H9 (cell line): Measurements from ENCODE around the gene LRMDA. TPM values are rescaled to one million over a fixed set of nuclear protein-coding genes. Genes with fewer than 3 reads are reported as not detected.

ENCODE experiments used
- DNase-seq: peaks from one replicate; pipeline ENCODE4 v3.0.0-alpha.2; 2017
- H2AFZ ChIP-seq: one replicate; pipeline ENCODE4 v1.6.1; 2013; ENCODE audit warnings: mild to moderate bottlenecking, low read length, control low read depth, moderate library complexity
- H2AK5ac ChIP-seq: 2 replicates; pipeline ENCODE4 v1.6.1; 2013; ENCODE audit warnings: low read length, control low read depth, mixed read lengths; ENCODE audit not compliant: insufficient read length
- H2BK120ac ChIP-seq: one replicate; pipeline ENCODE4 v1.6.1; 2013; ENCODE audit warnings: low read depth, mild to moderate bottlenecking, low read length, control low read depth, inconsistent platforms; ENCODE audit not compliant: poor library complexity, severe bottlenecking
- H2BK12ac ChIP-seq: 2 replicates; pipeline ENCODE4 v1.6.1; 2013; ENCODE audit warnings: low read length, control low read depth, mixed read lengths, low read depth; ENCODE audit not compliant: insufficient read length
- H2BK15ac ChIP-seq: 2 replicates; pipeline ENCODE4 v1.6.1; 2013; ENCODE audit warnings: low read depth, low read length, control low read depth
- H2BK20ac ChIP-seq: one replicate; pipeline ENCODE4 v1.6.1; 2013; ENCODE audit warnings: low read depth, mild to moderate bottlenecking, low read length, control low read depth, inconsistent platforms; ENCODE audit not compliant: poor library complexity, severe bottlenecking
- H2BK5ac ChIP-seq: 2 replicates; pipeline ENCODE4 v1.6.1; 2013; ENCODE audit warnings: low read length, control low read depth, mixed read lengths; ENCODE audit not compliant: insufficient read length
- H3K14ac ChIP-seq: 2 replicates; pipeline ENCODE4 v1.6.1; 2013; ENCODE audit warnings: low read length, control low read depth; ENCODE audit not compliant: insufficient read depth
- H3K18ac ChIP-seq: 2 replicates; pipeline ENCODE4 v1.6.1; 2013; ENCODE audit warnings: low read depth, mild to moderate bottlenecking, mixed read lengths, low read length, control low read depth; ENCODE audit not compliant: insufficient read length
- H3K23ac ChIP-seq: 2 replicates; pipeline ENCODE4 v1.6.1; 2013; ENCODE audit warnings: low read length, control low read depth, mixed read lengths, low read depth; ENCODE audit not compliant: insufficient read length
- H3K23me2 ChIP-seq: 2 replicates; pipeline ENCODE4 v1.6.1; 2013; ENCODE audit warnings: low read depth, mild to moderate bottlenecking, mixed read lengths, low read length, control low read depth; ENCODE audit not compliant: insufficient read length, poor library complexity, severe bottlenecking
- H3K27ac ChIP-seq: 2 replicates; pipeline ENCODE4 v1.5.1; 2013; ENCODE audit warnings: low read length, control low read depth, mixed read lengths, low read depth; ENCODE audit not compliant: insufficient read length
- H3K27me3 ChIP-seq: 2 replicates; pipeline ENCODE4 v1.6.1; 2013; ENCODE audit warnings: low read length, control low read depth, inconsistent platforms; ENCODE audit not compliant: insufficient read depth
- H3K4ac ChIP-seq: 2 replicates; pipeline ENCODE4 v1.6.1; 2013; ENCODE audit warnings: low read depth, mild to moderate bottlenecking, control low read depth, inconsistent platforms, low read length, moderate library complexity
- H3K4me1 ChIP-seq: 2 replicates; pipeline ENCODE4 v1.6.1; 2013; ENCODE audit warnings: low read length, control low read depth, inconsistent platforms; ENCODE audit not compliant: insufficient read depth
- H3K4me2 ChIP-seq: 2 replicates; pipeline ENCODE4 v1.6.1; 2013; ENCODE audit warnings: low read length, control low read depth, mixed read lengths; ENCODE audit not compliant: insufficient read length, insufficient read depth
- H3K56ac ChIP-seq: 2 replicates; pipeline ENCODE4 v1.6.1; 2013; ENCODE audit warnings: low read depth, mild to moderate bottlenecking, mixed read lengths, low read length, control low read depth; ENCODE audit not compliant: insufficient read length
- H3K79me1 ChIP-seq: 2 replicates; pipeline ENCODE4 v1.6.1; 2013; ENCODE audit warnings: low read depth, mild to moderate bottlenecking, moderate library complexity, low read length, control low read depth, inconsistent platforms; ENCODE audit not compliant: insufficient read depth, poor library complexity, severe bottlenecking
- H3K79me2 ChIP-seq: 2 replicates; pipeline ENCODE4 v1.6.1; 2013; ENCODE audit warnings: low read length, control low read depth, inconsistent platforms; ENCODE audit not compliant: insufficient read depth
- H3K9ac ChIP-seq: 2 replicates; pipeline ENCODE4 v1.6.1; 2013; ENCODE audit warnings: low read length, control low read depth, mixed read lengths; ENCODE audit not compliant: insufficient read length; ENCODE audit errors: extremely low read depth
- H3K9me3 ChIP-seq: one replicate; pipeline ENCODE4 v1.6.1; 2013; ENCODE audit warnings: low read depth, low read length, inconsistent platforms; ENCODE audit not compliant: control insufficient read depth
- H3T11ph ChIP-seq: one replicate; pipeline ENCODE4 v1.6.1; 2013; ENCODE audit warnings: mild to moderate bottlenecking, low read length, control low read depth, inconsistent platforms
- H4K20me1 ChIP-seq: one replicate; pipeline ENCODE4 v1.6.1; 2013; ENCODE audit not compliant: control insufficient read depth, insufficient read length, insufficient read depth
- H4K5ac ChIP-seq: 2 replicates; pipeline ENCODE4 v1.6.1; 2013; ENCODE audit warnings: low read depth, mild to moderate bottlenecking, mixed read lengths, low read length, control low read depth; ENCODE audit not compliant: insufficient read length
- H4K8ac ChIP-seq: replicated peaks from 2 replicates; pipeline ENCODE4 v1.6.1; 2013; ENCODE audit warnings: low read length, control low read depth, mixed read lengths, low read depth; ENCODE audit not compliant: insufficient read length
- H4K91ac ChIP-seq: 2 replicates; pipeline ENCODE4 v1.6.1; 2013; ENCODE audit warnings: low read depth, mild to moderate bottlenecking, moderate library complexity, mixed read lengths, low read length, control low read depth; ENCODE audit not compliant: insufficient read length
- H3K27ac Mint-ChIP-seq, 3 experiments: 2 replicates in 2 of 3; 3 replicates in 1 of 3; pipeline ENCODE4 v1.8.0; 2020 to 2021; ENCODE audit warnings: mixed read lengths in 3 of 3, mild to moderate bottlenecking in 1 of 3, moderate library complexity in 1 of 3
- H3K27me3 Mint-ChIP-seq: 2 replicates; pipeline ENCODE4 v1.8.0; 2021; ENCODE audit warnings: low read depth, mild to moderate bottlenecking, moderate library complexity, mixed read lengths
- H3K36me3 Mint-ChIP-seq, 3 experiments: 2 replicates in 2 of 3; 3 replicates in 1 of 3; pipeline ENCODE4 v1.8.0; 2020 to 2021; ENCODE audit warnings: low read depth in 3 of 3, mixed read lengths in 3 of 3; ENCODE audit not compliant: insufficient read depth in 1 of 3
- H3K4me1 Mint-ChIP-seq, 2 experiments: 2 replicates each; pipeline ENCODE4 v1.8.0; 2020; ENCODE audit warnings: mixed read lengths in 2 of 2
- H3K4me3 Mint-ChIP-seq, 2 experiments: 2 replicates in 1 of 2; 3 replicates in 1 of 2; pipeline ENCODE4 v1.8.0; 2020 to 2021; ENCODE audit warnings: mild to moderate bottlenecking in 2 of 2, mixed read lengths in 2 of 2, moderate library complexity in 1 of 2
- H3K9me3 Mint-ChIP-seq, 2 experiments: 2 replicates in 1 of 2; 3 replicates in 1 of 2; pipeline ENCODE4 v1.8.0; 2020; ENCODE audit warnings: mild to moderate bottlenecking in 2 of 2, mixed read lengths in 2 of 2, moderate library complexity in 1 of 2
- WGBS: extraction: QIAGEN DNeasy Blood & Tissue Kit; methylation state at CpG from one replicate; pipeline ENCODE4 v1.1.7; 2013; ENCODE audit warnings: missing lambda C conversion rate, low lambda C conversion rate, mixed read lengths; ENCODE audit not compliant: insufficient read length; ENCODE audit errors: extremely low coverage; 5-methylcytosine and 5-hydroxymethylcytosine counted together
- total RNA-seq: library from RNA; stranded (reverse); gene quantifications from 2 replicates; pipeline ENCODE4 v1.2.1, GENCODE V29; 2021
- TF ChIP-seq, protein P1 (sequence below): fragments of 200-600 bp; sonication (generic); conservative IDR thresholded peaks from 3 replicates; pipeline ENCODE4 v1.8.0; 2021; ENCODE audit warnings: antibody characterized with exemption, mild to moderate bottlenecking

Gene LRMDA
- total RNA-seq, 1 experiment from 2014 or later, result 1.8 TPM

DNA sequence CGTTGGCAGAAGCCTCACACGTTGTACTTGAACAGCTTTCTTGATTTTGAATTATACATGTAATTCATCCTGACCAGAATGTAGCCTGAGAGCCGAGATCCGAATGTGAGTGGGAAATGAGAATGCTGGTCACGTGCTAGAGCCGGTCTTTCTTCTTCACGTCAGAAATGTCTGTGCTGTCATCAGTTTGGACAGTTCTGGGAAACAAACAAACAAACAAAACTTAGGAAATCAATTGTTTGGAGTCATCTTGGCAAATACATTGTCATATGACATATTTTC lies 729.8 kb downstream of the LRMDA start:
- no peak overlapping the region for H3K27ac ChIP-seq
- no peak overlapping the region for H4K5ac ChIP-seq
- H3T11ph ChIP-seq, result no peak overlapping the region
- Mint-ChIP-seq H3K9me3 (peaks cover 1 to 7% of the 10 kb centered on the region in 2 experiments), H3K4me1 (peaks cover 13 to 16% of the 10 kb centered on the region in 2 experiments), H3K27me3 (no peaks in the 10 kb centered on the region; the same call in none of the 2 replicates), H3K27ac (no peak overlapping the region), H3K4me3 (no peak overlapping the region), H3K36me3 (peaks cover 0 to 2% (median 1%) of the 10 kb centered on the region in 3 experiments; a peak in 3 of 7 replicates)
- no peaks in the 10 kb centered on the region for H3K79me2 ChIP-seq
- no peak overlapping the region for H3K4me2 ChIP-seq
- H3K4me1 ChIP-seq, result no peaks in the 10 kb centered on the region
- no peak overlapping the region for H3K23ac ChIP-seq
- no peak overlapping the region for H2BK5ac ChIP-seq
- H3K56ac ChIP-seq, result no peak overlapping the region
- TF ChIP-seq, protein P1, sequence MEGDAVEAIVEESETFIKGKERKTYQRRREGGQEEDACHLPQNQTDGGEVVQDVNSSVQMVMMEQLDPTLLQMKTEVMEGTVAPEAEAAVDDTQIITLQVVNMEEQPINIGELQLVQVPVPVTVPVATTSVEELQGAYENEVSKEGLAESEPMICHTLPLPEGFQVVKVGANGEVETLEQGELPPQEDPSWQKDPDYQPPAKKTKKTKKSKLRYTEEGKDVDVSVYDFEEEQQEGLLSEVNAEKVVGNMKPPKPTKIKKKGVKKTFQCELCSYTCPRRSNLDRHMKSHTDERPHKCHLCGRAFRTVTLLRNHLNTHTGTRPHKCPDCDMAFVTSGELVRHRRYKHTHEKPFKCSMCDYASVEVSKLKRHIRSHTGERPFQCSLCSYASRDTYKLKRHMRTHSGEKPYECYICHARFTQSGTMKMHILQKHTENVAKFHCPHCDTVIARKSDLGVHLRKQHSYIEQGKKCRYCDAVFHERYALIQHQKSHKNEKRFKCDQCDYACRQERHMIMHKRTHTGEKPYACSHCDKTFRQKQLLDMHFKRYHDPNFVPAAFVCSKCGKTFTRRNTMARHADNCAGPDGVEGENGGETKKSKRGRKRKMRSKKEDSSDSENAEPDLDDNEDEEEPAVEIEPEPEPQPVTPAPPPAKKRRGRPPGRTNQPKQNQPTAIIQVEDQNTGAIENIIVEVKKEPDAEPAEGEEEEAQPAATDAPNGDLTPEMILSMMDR, result no peak
- H3K79me1 ChIP-seq, result no peaks in the 10 kb centered on the region
- H3K9ac ChIP-seq, result no peak overlapping the region
- H3K18ac ChIP-seq, result no peak overlapping the region
- WGBS, result no CpG with 5 or more reads among the region's 7 CpGs
- H2AK5ac ChIP-seq, result no peak overlapping the region
- no peak overlapping the region for H2BK120ac ChIP-seq
- H4K91ac ChIP-seq, result no peak overlapping the region
- H3K27me3 ChIP-seq, result no peaks in the 10 kb centered on the region
- H2BK12ac ChIP-seq, result no peak overlapping the region
- no peak overlapping the region for H4K8ac ChIP-seq
- no peak overlapping the region for H3K4ac ChIP-seq
- H3K14ac ChIP-seq, result no peak overlapping the region
- no peak overlapping the region for H2AFZ ChIP-seq
- H4K20me1 ChIP-seq, result no peaks in the 10 kb centered on the region
- DNase-seq, result no peak
- no peak overlapping the region for H2BK15ac ChIP-seq
- no peaks in the 10 kb centered on the region for H3K9me3 ChIP-seq
- no peaks in the 10 kb centered on the region for H3K23me2 ChIP-seq
- no peak overlapping the region for H2BK20ac ChIP-seq
